Stimulated activated CD4-positive, alpha-beta T cell treated with anti-CD3 and anti-CD28 coated beads, Interleukin-4, amount 100 ng/mL, for 4 hours (primary cell): ENCODE data around the gene YOD1.

Experiments used
- DNase-seq, 2 experiments: peaks; one replicate each; pipeline ENCODE4 v3.0.0-alpha.2; 2020

YOD1 gene

DNA sequence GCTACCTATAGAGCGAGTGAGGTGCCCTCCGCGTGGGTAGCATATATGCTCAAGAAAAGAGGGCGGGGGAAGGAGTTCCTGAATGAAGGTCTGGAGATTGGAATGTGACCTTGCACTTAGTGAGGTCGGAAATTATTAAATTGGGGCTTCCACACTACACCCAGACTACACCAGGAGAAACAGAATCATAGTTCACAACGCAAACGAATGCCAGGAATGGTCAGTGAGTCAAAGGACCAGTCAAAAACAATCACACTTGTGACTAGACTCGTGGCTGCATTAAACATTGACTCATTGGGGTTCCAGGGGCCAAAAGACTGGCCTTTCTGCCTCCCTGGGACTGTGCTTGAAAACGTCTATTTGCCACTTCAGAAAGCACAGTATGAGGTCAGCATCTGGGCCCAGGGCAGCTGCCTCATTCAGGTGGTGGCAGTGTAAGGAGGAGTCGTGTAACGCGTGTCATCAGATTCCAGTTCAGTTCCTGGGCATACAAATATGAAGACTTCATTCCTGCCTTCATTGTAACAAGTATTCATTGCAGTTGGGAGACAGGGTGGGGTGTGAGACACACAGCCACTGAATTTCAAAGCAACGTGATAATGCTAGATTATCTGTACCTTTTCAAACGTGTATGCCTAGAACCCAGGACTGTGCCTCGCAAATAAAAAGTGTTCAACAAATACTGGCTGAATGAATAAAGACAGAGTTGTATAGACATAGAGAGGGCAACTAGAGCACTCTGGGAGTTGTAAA, at the start of gene YOD1:
Gene YOD1, minus strand, starts transcription at position 18 of the 753 bp plus-strand sequence. CDS start 178 bp downstream, outside the sequence.
- DNase-seq = no peak

DNA sequence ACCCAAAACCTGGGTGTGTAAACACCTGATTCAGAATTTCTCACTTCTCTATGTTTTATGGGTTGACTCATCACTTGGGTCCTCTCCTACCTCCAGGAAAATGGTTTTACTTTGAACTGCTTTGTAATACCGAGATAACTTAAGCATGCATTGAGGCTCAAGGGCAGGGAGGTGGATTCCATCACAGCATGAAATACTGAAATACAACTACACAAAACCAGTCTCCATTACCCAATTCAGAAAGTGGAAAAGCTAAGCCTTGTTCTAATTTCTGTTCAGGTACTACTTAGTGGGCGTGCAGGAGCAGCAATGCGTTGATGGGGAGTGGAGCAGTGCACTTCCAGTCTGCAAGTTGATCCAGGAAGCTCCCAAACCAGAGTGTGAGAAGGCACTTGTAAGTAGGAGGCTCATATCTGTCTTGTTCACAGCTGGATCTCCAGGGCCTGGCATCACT, 46.9 kb upstream of the YOD1 start:
- DNase-seq = no peak

DNA sequence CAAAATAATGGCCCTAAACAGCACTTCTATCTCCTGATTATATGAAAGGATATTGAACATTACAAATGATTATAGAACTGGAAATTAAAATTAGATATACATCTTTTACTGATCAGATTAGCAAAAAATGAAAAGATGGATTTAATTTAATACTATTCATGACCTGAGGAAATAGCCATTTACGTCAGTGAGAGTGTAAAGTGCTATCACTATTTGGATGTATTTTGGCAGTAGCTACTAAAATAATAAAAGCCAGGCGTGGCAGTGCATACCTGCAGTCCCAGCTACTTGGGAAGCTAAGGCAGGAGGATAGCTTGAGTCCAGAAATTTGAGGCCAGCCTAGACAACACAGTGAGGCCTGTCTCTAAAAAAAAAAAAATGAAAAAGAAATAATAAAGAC, 42.9 kb upstream of the YOD1 start:
- DNase-seq = no peak

DNA sequence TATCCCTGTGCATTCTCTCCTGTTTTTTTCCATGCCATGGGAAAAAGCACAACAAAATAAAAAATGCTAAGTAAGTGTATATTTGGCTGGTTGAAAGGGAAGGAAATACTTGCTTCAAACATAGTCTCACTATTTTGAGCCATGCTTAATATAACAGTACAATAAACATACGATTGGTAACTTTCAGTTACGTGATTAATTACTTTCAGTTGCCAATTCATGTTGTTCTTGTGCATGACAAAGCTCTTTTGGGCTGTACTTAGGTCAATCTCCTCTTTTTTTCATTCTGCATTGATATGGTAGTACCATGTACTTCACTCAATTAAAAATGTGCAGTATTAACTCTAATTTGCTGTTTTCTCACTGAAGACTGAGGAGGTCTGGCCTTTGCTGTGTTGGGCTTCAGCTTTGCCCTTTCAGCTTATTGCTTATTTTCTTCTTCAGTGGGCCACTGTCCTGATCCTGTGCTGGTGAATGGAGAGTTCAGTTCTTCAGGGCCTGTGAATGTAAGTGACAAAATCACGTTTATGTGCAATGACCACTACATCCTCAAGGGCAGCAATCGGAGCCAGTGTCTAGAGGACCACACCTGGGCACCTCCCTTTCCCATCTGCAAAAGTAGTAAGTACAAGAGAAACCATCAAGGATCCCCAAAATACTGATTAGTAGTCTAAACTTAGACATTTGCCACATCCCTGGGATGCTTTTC, 40.3 kb upstream of the YOD1 start:
- no peak for DNase-seq

DNA sequence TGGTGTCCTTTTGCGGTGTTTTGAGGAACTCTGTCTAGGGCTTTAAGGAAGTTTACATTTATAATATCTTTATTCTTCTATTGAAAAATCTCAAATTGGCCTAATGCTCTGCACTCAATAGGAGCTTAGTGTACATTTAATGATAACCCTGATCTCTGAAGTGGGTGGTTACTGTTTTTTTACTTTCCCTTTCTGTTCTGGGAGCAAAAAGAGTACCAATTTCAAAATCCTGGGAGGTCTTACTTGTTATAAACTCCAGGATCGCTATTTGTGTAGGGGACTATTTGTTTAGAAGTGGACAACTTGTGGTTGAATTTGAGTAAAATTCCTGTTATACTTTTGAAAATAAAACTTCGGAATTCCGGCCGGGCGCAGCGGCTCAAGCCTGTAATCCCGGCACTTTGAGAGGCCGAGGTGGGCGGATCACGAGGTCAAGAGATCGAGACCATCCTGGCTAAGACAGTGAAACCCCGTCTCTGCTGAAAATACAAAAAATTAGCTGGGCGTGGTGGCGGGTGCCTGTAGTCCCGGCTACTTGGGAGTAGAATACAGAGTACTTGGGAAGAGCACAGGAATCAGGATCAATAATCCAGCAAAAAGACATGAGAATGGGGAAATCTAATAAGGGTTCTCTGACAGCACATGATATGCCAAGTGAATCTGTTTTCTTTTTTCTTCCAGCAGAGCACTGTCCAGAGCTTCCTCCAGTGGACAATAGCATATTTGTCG, 38.8 kb upstream of the YOD1 start:
- DNase-seq = no peak

DNA sequence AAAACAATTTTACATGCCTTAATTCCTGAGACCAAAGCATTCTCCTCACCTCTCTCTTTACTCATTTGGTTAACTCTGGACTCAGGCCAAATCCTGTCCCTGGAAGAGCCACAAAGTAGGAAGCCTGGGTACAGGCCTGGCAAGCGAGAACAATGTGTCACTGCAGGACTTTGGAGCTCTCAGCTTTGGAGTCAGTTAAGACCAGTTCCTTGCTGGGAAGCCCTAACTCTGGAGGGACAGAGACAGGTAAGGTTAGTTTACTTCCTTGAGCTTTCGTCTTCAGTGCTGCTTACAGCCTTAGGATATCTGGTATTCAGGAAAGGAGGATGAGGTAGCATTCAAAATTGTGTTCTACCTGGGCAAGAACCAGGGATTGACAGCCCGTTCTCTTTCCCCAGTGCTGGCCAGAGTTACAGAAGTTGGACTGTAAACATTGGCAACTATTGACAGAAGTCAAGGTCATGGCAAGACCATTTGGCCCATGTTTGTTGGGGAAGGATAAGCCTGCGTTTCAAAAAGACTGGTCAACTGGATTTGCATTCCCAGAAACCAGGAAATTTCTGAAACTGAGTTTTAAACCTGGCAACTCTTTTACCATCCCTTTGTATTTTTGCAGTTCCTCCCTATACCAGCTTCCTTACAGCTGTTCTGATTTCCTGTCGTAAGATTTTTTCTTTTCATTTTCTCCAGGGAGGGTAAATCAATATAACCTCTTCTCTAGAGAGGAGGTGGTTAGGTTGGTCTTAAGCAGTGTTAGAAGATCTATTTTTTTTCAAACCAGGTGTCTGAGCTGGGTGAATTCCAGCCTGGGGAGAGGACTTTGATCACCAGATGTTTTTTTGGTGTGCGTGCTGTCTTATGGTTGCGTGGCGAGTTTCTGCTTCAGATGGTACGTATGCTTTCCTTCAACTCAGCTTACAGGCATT, 38.0 kb upstream of the YOD1 start, which contains the start of gene C4BPB:
Gene C4BPB, plus strand, starts transcription at position 160 of the 926 bp plus-strand sequence. Its CDS starts 672 bp downstream, at position 832.
- DNase-seq = no peak

DNA sequence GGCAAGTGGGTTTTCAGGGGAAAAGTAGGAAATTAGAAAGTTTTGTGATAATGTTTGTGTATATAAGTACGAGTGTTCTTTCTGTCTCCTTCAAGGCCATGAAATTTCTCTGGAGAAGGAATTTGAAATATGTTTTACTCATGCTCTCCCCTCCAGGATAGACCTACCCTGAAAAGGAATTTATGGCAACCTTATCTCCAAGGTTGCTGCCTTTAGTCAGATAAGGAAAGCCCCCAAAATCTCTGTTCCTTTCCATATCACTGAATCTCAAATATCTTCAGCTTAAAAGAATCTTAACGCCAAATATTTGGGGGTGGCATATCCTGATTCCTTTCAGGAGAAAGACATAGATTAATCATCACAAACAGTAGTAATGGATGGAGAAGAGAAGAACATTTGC, 37.2 kb upstream of the YOD1 start:
- DNase-seq = no peak

DNA sequence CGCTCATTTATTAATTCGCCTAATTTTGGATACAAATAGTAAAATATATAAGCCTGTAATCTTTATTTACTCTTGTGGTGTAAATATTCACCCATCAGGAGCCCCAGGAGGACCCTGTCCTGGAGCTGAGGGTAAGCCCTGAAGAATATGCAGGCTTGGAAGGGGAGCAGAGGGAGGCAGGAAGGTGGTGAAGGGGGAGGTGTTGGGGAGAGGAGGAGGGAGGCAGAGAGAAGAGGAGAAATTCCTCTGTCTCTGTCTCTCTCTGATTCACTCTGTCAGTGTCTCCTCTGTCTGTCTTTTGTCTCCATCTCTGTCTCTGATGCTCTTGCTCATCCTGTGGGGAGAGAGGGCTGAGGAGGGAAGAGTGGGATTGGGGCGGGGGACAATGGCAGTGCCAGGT, 34.9 kb upstream of the YOD1 start:
- DNase-seq = no peak

DNA sequence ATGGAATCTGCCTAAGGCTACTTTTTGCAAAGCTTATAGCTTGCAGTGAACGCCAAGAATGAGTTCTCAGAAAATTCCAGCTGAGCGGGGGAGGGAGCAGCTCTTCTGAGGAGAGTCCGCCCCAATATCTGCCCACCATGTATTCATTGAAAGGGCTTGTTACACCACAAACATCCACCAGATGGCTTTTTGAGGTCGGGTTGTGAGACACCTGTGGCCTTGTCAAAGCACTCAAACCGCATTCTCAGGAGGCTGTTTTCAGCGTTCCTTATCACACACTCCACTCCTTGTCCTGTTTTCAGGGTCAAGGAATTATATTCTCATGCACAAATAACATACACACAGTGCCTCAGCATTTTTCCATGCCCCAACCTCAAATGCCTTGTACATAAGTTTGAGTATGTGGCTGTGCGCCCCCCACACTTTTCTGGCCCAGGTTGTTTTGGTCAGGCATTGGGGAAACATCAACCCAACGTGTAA, 33.7 kb upstream of the YOD1 start:
- peak; percentile 16 to 55 for DNase-seq

DNA sequence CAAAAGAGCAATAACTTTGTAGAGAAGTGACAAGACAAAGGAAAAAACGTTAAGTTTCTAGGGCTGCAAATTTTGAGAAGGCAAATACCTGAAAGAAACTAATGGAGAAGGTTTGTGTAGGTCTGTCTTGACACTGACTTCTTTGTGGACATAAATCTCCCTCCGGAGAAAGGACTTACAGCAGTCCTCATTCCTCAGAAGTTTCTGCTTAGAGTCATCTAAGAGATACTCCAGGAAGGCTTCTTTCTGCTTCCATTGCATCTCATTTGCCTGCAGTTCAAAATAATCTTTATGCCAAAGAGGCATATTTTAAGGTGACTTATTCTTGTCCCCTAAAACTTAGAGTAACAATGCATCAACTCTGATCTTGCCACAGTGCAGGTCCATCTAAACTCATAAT, 33.2 kb upstream of the YOD1 start:
- no peak for DNase-seq

DNA sequence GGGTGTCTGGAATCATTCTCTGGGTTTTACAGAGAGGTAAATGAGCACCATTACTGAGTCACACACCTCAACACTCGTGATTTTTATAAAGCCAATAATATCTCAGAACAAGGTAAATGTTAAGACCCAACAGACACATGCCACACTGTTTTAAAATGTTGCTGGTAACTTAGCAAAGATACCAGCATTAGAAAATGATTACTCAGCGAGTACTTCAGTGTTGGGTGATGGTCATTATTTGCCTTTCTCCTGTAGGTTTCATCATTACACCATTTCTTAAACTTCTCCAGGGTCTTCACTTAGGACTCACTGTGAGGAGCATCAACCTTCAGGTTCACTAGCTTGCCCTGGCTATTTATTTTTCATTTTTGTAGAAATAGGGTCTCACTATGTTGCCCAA, 30.8 kb upstream of the YOD1 start:
- no peak for DNase-seq

DNA sequence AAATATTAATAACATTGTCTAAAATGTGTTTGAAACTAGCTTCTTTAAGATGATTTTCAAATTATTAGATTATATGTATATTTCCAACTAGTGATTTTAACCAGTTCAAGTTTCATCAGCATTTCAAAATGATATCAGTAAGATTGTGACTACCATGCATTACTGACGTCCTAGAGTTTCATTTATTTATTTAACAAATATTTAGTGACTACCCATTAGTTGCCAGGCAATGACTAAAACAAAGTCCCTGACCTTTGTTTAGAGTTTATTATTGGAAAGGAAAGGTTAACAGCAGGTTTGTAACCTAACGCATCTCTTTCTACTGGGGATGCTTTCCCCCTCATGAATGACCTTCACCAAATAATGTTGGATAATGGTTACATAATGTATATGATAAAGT, 30.1 kb upstream of the YOD1 start:
- no peak for DNase-seq

DNA sequence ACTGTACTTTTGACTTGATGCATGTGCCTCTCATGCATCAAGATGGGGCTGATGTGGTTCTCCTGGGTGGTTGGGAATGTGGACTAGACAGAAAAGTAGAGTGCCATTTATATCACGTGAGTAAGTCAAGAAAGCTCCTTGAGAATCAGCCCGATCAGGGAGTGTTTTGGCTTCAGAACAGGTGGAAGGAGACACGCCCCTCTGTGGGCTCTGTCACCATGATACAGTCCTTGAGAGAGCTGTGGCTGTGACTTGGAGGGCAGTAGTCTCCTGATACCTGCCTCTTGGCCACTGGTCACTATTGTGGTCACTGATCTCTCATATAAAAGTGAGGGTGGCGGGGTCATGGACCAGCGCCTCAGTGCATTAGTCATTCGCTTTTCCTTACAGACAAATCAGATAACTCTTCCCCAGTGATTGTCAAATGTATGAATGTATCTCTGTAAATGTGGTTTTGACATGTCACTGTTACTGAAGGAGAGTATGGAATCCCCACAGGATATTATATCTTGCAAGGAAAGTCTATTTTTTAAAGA, 28.8 kb upstream of the YOD1 start:
- DNase-seq = no peak

DNA sequence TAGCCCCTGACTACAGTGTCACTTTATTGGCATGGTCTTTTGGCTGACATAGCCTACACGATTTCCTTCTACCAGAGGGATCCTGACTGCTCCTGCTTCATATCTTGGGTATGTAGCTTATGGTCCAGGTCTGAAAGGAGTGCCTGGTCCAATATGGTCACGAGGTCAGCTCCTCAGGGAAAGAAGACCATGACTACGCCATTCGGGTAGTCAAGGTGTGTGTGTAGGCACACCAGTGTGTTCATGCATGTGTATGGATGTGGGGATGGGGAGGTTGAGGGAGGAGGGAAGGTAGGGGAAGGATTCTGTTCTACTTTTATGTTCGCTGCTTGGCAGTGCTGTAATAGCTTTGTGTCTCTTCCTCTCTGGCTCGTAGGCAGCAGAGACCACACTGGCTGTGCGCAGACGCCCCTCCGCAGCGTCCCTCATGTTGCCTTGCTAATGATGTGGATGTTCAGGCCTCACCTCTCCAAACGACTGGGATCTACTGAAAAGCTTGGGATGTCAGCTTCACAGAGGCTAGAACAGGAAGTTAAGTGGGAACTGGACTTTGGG, 27.6 kb upstream of the YOD1 start:
- no peak for DNase-seq

DNA sequence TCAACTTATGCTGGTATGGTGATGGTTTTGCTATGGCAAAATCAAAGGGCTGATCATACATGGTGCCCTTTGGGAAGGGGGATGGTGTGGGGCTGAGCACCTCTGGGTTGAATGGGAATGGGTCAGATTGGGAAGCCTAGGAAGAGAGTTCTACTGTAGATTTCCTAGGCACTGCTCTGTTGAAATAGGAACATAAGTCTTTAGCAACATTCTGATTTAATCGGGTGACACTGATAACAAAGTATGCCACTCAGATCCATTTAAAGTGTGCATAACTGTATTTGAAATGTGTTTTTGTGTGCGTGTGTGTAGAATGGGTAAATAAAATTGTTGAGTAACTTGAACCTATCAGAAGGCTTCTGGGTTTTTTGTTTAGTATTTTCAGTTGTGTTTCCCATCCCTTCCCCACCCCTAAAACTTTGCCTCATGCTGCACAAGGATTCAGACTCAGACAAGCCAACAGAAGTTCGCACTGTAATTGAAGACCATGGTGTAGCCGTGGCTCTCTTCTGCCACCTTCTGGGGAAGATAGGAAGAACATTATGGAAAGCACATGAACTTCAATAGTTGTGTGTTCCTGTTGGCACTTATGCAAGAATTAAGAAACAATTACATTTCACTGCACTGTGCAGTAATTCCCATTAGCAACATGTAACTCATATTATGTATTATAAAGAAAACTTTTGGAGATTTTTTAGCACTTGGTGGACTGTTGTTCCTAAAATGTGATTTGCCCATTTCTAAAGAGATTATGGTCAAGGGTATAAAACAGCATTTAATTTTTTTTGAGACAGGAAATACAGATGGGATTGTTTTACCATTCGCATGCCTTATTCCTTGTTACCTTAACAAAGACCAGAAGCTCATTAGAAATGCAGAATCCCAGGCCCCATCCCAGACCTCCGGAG, 26.7 kb upstream of the YOD1 start:
- peak; percentile 30 to 50 for DNase-seq

DNA sequence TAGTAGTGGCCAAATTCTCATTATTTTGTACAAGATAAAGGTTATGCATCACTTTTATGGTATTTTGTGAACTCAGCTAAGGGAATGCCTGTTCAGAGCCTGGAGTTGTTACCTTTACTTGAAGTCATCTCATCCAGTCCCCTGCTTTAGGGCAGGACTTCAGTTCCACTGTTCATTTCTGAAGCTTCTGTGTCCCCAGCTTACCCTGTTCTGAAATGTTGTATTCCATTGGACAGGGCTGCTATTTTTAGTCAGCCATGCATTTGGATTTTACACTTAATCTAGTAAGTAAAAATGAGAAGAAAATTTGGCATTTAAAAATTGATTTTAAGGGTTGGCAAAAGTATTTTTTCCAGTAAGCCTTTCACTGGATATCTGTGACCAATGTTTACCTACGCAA, 26.0 kb upstream of the YOD1 start:
- DNase-seq = no peak

DNA sequence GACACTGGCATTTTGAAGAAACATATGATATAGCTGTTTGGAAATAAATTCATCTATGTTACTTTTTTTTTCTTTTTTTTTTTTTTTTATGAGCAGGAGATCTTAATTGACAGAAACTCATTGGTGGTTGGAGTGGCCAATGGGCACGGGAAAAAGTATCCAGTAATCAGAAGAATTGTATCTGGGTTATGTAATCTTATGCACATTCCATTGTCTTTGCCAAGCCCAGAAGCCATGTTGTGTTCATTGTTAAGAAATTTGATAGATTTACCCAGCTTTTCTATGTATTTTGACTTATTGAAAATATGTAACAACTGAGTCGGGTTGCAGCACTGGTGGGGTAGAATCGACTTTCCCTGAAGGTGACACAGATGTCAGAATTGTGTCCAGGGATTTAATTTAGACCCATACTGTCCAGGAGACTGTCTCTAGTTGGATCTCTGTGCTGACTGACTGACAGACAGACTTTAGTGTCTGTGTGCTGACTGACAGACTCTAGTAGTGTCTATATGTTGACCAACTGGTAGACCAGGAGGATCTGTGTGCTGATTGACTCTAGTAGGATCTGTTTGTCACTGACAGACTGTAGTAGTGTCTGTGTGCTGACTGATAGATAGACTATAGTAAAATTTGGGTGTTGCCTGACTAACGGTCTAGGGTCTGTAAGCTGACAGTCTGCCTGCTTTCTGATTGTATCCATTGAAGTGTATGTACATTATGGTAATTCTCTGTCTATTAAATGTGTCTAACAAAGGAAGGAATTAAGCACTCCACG, 25.4 kb upstream of the YOD1 start:
- DNase-seq = no peak

DNA sequence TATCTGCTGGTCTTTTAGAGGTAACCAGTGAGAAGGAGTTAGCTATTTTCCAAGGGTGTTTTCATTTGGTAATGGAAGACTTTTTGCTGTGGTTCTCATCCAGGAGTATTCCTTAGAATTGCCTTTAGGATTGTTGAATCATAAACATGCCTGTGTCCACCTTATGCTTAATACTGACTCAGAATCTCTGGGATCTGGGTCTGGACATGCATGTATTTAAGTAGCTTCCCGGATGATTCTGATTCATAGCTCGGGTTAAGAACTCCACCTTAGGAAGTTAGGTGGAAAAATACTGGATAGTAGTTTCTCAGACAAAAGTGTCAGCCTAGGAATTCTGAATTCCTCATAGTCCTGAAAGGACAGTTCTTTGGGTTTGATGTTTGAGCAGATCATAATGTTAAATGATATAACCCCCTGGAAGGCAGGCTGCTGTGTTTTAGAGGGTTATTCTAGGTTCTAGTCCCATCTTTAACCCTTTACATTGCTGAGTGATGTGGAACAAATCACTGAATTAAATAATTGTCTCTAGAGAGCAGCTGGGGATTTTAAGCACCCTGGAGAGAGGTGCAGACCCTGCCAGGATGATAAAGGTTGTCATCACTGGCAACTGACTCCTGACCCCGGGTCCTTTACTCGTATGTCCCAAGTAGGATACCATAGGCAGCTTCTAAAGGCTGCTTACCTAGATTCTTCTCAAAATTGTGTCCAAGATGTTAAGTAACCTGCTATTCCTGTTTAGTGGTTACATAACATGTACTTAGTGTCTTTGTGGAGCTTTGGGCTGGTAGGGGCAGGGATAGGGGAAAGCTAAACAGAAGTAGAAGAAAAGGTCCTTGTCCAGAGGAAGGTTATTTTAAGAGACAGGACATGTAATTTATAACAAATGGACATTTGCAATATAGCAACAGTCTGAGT, 23.2 kb upstream of the YOD1 start:
- no peak for DNase-seq

DNA sequence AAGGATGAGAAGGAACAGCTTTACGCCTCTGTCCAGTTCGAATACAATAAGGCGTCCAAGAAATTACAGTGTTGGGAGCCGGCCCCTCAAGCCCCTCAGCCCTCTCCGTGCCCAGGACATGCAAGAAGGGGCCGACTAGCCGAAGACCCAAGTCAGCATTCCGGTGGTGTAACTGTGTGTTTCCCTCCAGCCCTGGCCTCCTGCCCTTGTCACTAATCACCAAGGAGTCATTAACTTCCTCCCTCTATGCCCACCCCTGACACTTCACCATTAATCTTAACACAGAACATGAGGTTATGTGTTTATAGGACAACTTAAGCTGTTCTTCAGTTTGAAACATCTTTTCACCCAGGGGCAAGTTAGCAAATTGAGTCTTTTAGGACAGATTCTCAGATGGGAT, 21.2 kb upstream of the YOD1 start:
- no peak for DNase-seq
